GM20000 (cell line): ENCODE results near the gene IMPG1.

Source experiments
- DNase-seq: peaks from one replicate; pipeline ENCODE4 v3.0.0; 2012; ENCODE audit warnings: low spot score
- CTCF ChIP-seq: IDR thresholded peaks from 2 replicates; pipeline ENCODE4 v1.5.1; 2012; ENCODE audit warnings: mild to moderate bottlenecking, control low read depth; ENCODE audit errors: extremely low read depth, missing control alignments

The IMPG1 gene

GRCh38 chr6:76072562-76072961, at the start of gene IMPG1:
Gene IMPG1, minus strand, starts transcription at chr6:76072662. Its CDS starts 174 bp downstream, at chr6:76072488.
- no peak for DNase-seq
- no peak for TF ChIP-seq CTCF

GRCh38 chr6:76120302-76120701, 47.8 kb upstream of the IMPG1 start:
- no peak for TF ChIP-seq CTCF
- no peak for DNase-seq

GRCh38 chr6:76073281-76073680, 819 bp upstream of the IMPG1 start:
- no peak for DNase-seq
- TF ChIP-seq CTCF, result no peak

- no peak for DNase-seq
- TF ChIP-seq CTCF, result no peak
Measured at GRCh38 chr6:76057469-76057868, 15.0 kb downstream of the IMPG1 start.

- DNase-seq, result no peak
- TF ChIP-seq CTCF, result no peak
Measured at GRCh38 chr6:76052314-76052713, 20.1 kb downstream of the IMPG1 start.

- no peak for TF ChIP-seq CTCF
Measured at GRCh38 chr6:76043690-76044089, 28.8 kb downstream of the IMPG1 start.

GRCh38 chr6:76035713-76036112, 36.7 kb downstream of the IMPG1 start:
- no peak for TF ChIP-seq CTCF
- DNase-seq, result no peak

More at GRCh38 chr6:76043690-76044089, 28.8 kb downstream of the IMPG1 start:
- no peak for DNase-seq

- TF ChIP-seq CTCF, result no peak
- no peak for DNase-seq
Measured at GRCh38 chr6:76026101-76026500, 46.4 kb downstream of the IMPG1 start.
